NCI-H1694 treated with DMSO at 0.1 percent for 48 hours (cell line): ENCODE measurements around the gene CACNA2D2.

Experiments
- DNase-seq: peaks from one replicate; lab custom pipeline; 2025; lab: John Stamatoyannopoulos, UW

CACNA2D2 gene

GRCh38 chr3:50459785-50460184 lies 43.6 kb downstream of the CACNA2D2 start:
- no peak for DNase-seq

- no peak for DNase-seq
Observed at GRCh38 chr3:50457988-50458387, 45.4 kb downstream of the CACNA2D2 start.

- DNase-seq: no peak
Observed at GRCh38 chr3:50455161-50456018, 48.0 kb downstream of the CACNA2D2 start.

- DNase-seq: no peak
Observed at GRCh38 chr3:50454481-50455070, 48.9 kb downstream of the CACNA2D2 start.

GRCh38 chr3:50453907-50454306 lies 49.5 kb downstream of the CACNA2D2 start:
- DNase-seq: no peak

- no peak for DNase-seq
Observed at GRCh38 chr3:50450209-50450921, 53.1 kb downstream of the CACNA2D2 start.

- no peak for DNase-seq
Observed at GRCh38 chr3:50448752-50449539, 54.5 kb downstream of the CACNA2D2 start.

- DNase-seq: no peak
Observed at GRCh38 chr3:50447290-50447840, 56.1 kb downstream of the CACNA2D2 start.

GRCh38 chr3:50445919-50446318 lies 57.5 kb downstream of the CACNA2D2 start:
- DNase-seq: no peak

GRCh38 chr3:50444782-50445181 lies 58.7 kb downstream of the CACNA2D2 start:
- DNase-seq: no peak

- no peak for DNase-seq
Observed at GRCh38 chr3:50444213-50444612, 59.2 kb downstream of the CACNA2D2 start.

GRCh38 chr3:50442945-50443579 lies 60.4 kb downstream of the CACNA2D2 start:
- DNase-seq: peak; percentile 68

GRCh38 chr3:50441424-50442217 lies 61.8 kb downstream of the CACNA2D2 start:
- peak; percentile 6 for DNase-seq

GRCh38 chr3:50436114-50436674 lies 67.2 kb downstream of the CACNA2D2 start:
- DNase-seq: peak; percentile 28

GRCh38 chr3:50435371-50436113 lies 67.9 kb downstream of the CACNA2D2 start:
- no peak for DNase-seq

- no peak for DNase-seq
Observed at GRCh38 chr3:50433954-50434353, 69.5 kb downstream of the CACNA2D2 start.

GRCh38 chr3:50430950-50431435 lies 72.4 kb downstream of the CACNA2D2 start:
- DNase-seq: no peak

GRCh38 chr3:50430191-50430590 lies 73.2 kb downstream of the CACNA2D2 start:
- DNase-seq: no peak

GRCh38 chr3:50428007-50428633 lies 75.3 kb downstream of the CACNA2D2 start:
- DNase-seq: no peak
